ENCODE data around the gene IL4R.

IL4R gene

GRCh38 chr16:27341549-27341948 is 27.8 kb downstream of the IL4R start:
- no peaks in the 10 kb centered on the region for H3K4me1 ChIP-seq (ENCODE audit: low read depth, poor library complexity, severe bottlenecking)
- H3K27me3 ChIP-seq (ENCODE audit: insufficient read depth, low read depth) = no peaks in the 10 kb centered on the region
- H3K36me3 ChIP-seq (ENCODE audit: insufficient read depth) = no peaks in the 10 kb centered on the region
- H3K4me2 ChIP-seq = no peak overlapping the region
- no peak overlapping the region for H2AFZ ChIP-seq (ENCODE audit: low read depth)
- no peaks in the 10 kb centered on the region for H4K20me1 ChIP-seq (ENCODE audit: insufficient read depth)
- H3K9ac ChIP-seq = no peak overlapping the region
- H3K4me3 ChIP-seq (IDR thresholded peaks at IDR 0.05; ENCODE audit: insufficient read depth, low read depth, low read length) = no peak overlapping the region
- no peak for TF ChIP-seq CTCF (conservative IDR thresholded peaks at IDR 0.05; ENCODE audit: low read depth, low read length)
- H3K79me2 ChIP-seq (ENCODE audit: insufficient read depth, low read depth) = no peaks in the 10 kb centered on the region
- no peak overlapping the region for H3K27ac ChIP-seq

- Histone ChIP-seq H3K4me3 (IDR thresholded peaks at IDR 0.05; ENCODE audit: insufficient read depth, low read depth, low read length) (no peak overlapping the region), H3K4me2 (no peak overlapping the region), H3K36me3 (ENCODE audit: insufficient read depth) (no peaks in the 10 kb centered on the region), H3K27me3 (ENCODE audit: insufficient read depth, low read depth) (no peaks in the 10 kb centered on the region), H3K9ac (no peak overlapping the region), H3K27ac (no peak overlapping the region), H3K4me1 (ENCODE audit: low read depth, poor library complexity, severe bottlenecking) (no peaks in the 10 kb centered on the region), H2AFZ (ENCODE audit: low read depth) (no peak overlapping the region), H3K79me2 (ENCODE audit: insufficient read depth, low read depth) (no peaks in the 10 kb centered on the region), H4K20me1 (ENCODE audit: insufficient read depth) (no peaks in the 10 kb centered on the region)
- no peak for TF ChIP-seq CTCF (conservative IDR thresholded peaks at IDR 0.05; ENCODE audit: low read depth, low read length)
Observed at GRCh38 chr16:27341971-27342370, 28.2 kb downstream of the IL4R start.

- no peak for TF ChIP-seq CTCF (conservative IDR thresholded peaks at IDR 0.05; ENCODE audit: low read depth, low read length)
Observed at GRCh38 chr16:27344721-27345120, 30.9 kb downstream of the IL4R start.

DNA sequence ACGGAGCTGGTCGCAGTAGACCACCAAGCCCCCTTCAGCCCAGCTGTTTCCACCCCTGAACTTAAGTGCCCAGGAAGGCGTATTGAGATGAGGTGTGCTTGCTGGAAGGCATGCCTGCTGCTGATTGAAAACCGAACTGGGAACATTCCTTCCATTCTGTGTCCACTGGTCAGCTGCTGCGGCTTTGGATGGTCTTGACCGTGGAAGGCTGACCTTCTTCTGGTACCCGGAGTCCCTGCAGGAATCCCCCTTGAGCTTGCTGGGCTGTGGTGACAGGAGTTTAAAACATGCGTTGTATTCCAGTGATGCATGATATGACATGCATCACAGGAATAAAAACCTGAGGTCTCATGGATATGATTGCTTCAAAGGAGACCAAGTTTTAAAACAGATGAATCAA is 31.4 kb downstream of the IL4R start:
- H4K20me1 ChIP-seq (ENCODE audit: insufficient read depth) = no peaks in the 10 kb centered on the region
- H3K36me3 ChIP-seq (ENCODE audit: insufficient read depth) = no peaks in the 10 kb centered on the region
- no peak overlapping the region for H3K4me2 ChIP-seq
- H3K79me2 ChIP-seq (ENCODE audit: insufficient read depth, low read depth) = no peaks in the 10 kb centered on the region
- H3K9ac ChIP-seq = no peak overlapping the region
- no peak overlapping the region for H2AFZ ChIP-seq (ENCODE audit: low read depth)
- no peak overlapping the region for H3K27ac ChIP-seq
- H3K4me3 ChIP-seq (IDR thresholded peaks at IDR 0.05; ENCODE audit: insufficient read depth, low read depth, low read length) = no peak overlapping the region
- no peaks in the 10 kb centered on the region for H3K27me3 ChIP-seq (ENCODE audit: insufficient read depth, low read depth)
- no peaks in the 10 kb centered on the region for H3K4me1 ChIP-seq (ENCODE audit: low read depth, poor library complexity, severe bottlenecking)
- no peak for TF ChIP-seq CTCF (conservative IDR thresholded peaks at IDR 0.05; ENCODE audit: low read depth, low read length)

More at GRCh38 chr16:27344721-27345120, 30.9 kb downstream of the IL4R start:
- Histone ChIP-seq H3K4me1 (ENCODE audit: low read depth, poor library complexity, severe bottlenecking) (no peaks in the 10 kb centered on the region), H4K20me1 (ENCODE audit: insufficient read depth) (no peaks in the 10 kb centered on the region), H3K4me3 (IDR thresholded peaks at IDR 0.05; ENCODE audit: insufficient read depth, low read depth, low read length) (no peak overlapping the region), H3K36me3 (ENCODE audit: insufficient read depth) (no peaks in the 10 kb centered on the region), H3K9ac (no peak overlapping the region), H2AFZ (ENCODE audit: low read depth) (no peak overlapping the region), H3K79me2 (ENCODE audit: insufficient read depth, low read depth) (no peaks in the 10 kb centered on the region), H3K27me3 (ENCODE audit: insufficient read depth, low read depth) (no peaks in the 10 kb centered on the region), H3K4me2 (no peak overlapping the region), H3K27ac (no peak overlapping the region)

All from KMS-11 (cell line).